GM21529 (cell line): Measurements from ENCODE around the gene PGLYRP2.
"Not testable (repeated sequence)": the region's sequence is repeated elsewhere in the genome, so short reads cannot be mapped to it uniquely, and the experiment has no call there.

Experiments
- ATAC-seq: cut with Tn5 transposase; IDR thresholded peaks from one replicate; pipeline ENCODE4 v1.9.1; 2021; ENCODE audit not compliant: unreplicated experiment

PGLYRP2 gene, protein sequence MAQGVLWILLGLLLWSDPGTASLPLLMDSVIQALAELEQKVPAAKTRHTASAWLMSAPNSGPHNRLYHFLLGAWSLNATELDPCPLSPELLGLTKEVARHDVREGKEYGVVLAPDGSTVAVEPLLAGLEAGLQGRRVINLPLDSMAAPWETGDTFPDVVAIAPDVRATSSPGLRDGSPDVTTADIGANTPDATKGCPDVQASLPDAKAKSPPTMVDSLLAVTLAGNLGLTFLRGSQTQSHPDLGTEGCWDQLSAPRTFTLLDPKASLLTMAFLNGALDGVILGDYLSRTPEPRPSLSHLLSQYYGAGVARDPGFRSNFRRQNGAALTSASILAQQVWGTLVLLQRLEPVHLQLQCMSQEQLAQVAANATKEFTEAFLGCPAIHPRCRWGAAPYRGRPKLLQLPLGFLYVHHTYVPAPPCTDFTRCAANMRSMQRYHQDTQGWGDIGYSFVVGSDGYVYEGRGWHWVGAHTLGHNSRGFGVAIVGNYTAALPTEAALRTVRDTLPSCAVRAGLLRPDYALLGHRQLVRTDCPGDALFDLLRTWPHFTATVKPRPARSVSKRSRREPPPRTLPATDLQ

DNA sequence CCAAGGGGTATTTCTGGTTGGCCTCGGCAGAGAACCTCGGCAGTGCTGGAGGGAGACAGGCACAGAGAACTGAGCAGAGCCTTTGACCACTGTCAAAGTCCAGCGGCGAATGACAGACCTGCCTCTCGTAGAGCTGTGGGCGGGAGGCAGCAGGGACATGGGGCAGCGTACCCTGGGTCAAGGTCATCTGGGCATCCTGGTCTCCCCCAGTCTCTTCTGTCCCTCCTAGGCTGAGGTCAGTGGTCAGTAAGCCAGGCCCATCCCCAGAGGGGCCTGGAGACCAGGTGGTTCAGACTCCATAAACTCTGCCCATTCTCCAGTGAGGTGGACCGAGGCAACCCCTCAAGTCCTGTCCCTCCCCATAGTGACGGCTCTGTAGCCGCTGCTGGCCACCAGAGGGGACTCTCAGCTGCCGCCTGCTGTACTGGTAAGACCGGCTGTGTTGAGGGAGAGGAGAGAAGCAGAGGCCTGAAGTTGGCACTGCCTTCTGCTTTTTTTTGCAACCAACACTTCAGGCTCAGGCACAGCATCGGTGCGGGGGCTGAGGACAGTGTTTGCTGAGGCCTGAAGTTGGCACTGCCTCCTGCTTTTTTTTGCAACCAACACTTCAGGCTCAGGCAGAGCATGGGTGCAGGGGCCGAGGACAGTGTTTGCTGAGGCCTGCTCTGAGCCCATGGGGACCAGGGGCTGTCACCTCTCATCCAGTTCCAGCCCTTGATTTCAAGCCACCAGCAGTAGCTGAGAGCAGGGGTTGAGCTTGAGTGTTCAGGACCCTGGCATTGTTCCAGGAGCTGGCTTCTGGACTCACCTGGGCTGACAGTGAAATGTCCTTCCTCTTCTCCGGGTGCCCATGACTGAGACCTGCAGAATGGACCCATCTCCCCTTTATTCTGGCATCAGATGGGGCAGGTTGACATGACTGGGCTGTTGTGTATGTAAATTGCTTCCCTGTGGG, at the start of gene PGLYRP2:
PGLYRP2 (minus strand) TSS at position 111 of the 955 bp plus-strand sequence. CDS start 130 bp downstream, outside the sequence.
- no peak for ATAC-seq

DNA sequence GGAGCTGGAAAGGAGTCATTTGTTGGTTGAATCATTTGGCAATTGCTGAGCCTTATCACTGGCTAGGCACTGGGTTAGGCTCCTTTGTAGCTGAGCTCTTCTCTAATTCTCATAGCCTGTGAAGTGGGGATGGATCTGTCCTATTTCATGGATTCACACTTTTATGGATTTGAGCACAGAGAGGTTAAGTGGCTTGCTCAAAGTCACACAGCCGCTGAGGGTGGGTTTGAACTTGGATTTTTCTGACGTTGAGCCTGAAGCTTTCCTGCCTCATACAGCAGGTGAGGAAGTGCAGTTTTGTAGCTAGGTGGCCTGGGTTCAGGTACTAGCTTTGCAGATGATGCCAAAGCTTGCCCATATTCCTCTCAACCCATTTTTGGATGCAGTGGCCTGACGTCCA, 48.4 kb upstream of the PGLYRP2 start:
- no peak for ATAC-seq

DNA sequence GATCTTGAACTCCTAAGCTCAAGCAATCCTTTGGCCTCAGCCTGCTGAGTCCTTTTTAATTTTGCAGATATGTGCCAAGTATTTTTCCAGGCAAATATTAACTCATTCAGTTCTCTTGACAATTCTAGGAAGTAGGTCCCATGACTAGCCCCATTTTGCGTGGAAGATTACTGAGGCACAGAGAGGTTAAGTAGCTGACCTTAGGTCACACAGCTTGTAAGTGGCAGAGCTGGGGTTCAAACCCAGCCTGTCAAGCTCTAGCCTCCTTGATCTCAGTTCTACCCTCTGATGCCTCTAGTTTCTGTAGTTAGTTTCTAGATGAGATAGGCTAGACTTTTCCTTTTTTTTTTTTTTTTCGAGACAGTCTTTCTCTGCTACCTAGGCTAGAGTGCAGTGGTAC, 47.1 kb upstream of the PGLYRP2 start:
- ATAC-seq: no peak

DNA sequence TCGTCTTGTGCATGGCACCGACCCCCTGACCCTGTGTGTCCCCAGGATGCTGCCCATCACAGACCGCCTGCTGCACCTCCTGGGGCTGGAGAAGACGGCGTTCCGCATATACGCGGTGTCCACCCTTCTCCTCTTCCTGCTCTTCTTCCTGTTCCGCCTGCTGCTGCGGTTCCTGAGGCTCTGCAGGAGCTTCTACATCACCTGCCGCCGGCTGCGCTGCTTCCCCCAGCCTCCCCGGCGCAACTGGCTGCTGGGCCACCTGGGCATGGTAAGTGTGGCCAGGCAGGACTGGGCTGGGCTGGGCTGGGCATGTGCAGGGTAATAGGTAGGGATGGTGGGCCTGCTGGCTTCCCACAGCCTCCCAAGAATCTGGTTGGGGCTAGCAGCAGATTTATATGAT, 46.0 kb upstream of the PGLYRP2 start:
- no peak for ATAC-seq

DNA sequence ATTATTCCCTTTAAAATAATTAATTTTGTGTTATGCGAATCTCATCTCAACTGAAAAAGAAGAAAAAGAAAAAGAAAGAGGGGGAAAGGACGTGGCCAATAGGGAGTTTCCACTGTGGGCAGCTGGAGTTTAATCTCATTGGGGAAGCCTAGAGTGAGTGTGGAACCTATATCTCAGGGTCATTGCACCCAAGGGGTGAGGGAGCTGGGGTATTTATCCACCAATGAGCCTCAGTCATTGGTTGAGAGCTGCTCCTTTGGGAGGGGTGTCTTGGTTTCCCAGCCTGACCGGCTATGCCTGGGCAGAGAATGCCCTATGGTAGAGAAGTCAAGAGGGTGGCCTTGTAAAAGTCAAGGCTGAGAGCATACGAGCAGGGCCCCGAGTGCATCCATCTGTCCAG, 45.5 kb upstream of the PGLYRP2 start:
- no peak for ATAC-seq

DNA sequence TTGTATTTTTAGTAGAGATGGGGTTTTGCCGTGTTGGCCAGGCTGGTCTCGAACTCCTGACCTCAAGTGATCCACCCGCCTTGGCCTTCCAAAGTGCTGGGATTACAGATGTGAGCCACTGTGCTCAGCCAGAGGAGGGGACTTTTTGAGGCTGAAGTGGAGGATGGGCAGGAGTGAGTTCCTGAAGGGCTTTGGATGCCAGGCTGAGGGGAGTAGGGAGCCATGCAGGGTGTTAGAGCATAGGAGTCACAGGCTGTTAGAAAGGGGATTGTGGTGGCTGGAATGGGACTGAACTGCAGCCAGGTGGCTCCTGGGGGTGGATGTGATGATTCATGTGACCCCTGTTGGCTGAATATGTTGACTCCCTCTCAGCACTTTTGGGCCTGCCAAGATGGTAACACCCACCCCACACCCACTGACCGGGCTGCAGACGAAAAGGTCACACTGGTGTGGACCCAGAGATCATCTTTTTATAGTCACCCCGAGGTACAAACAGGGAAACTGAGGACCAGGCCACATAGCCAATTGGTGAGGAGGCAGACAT, 40.2 kb upstream of the PGLYRP2 start:
- no peak for ATAC-seq

DNA sequence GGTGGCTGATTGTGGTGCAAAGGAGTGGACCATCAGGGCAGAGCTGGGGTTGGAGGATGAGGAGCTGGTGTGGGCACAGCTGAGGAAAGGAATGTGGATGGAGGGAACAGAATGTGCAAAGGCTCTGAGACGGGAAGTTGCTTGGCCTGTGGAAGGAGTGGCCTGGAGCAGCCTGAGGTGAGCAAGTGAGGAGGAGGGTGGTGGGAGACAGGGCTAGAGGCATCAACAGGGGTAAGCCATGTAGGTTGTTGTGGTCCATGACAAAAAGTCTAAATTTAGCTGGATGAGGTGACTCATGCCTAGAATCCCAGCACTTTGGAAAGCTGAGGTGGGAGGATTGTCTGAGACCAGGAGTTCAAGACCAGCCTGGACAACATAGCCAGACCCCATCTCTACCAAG, 38.5 kb upstream of the PGLYRP2 start:
- no peak for ATAC-seq

DNA sequence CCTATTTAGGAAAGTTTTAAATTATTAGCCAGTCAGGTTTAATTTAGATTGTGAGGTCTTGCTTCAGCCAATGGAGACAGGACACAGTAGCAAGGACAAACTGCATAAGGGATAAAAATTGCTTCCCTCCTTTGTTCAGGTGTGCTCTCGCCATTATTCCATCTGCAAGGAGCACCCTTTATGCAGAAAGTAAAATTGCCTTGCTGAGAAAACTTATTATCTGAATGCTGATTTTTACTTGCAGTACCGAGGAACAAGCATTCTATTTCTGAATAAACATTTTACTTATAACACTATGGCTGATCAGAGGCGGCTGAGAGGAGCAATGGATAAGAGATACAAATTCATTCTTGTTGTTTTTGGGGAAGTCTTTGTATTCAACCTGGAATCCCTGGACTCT, 37.1 kb upstream of the PGLYRP2 start:
- ATAC-seq: no peak

DNA sequence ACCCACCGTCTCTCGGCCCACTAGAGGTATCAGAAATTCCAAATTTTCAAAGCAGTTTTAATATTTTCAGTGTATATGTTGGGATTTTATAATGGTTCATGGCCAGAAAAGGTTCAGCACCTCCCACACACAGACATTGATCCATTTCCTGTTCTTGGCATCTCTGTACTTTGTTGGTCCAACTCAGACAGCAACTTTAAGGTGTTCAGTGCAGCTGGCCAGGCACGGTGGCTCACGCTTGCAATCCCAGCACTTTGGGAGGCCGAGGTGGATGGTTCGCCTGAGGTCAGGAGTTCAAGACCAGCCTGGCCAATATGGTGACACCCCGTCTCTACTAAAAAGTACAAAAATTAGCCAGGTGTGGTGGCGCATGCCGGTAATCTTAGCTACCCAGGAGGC, 35.9 kb upstream of the PGLYRP2 start:
- ATAC-seq: not testable (repeated sequence)

DNA sequence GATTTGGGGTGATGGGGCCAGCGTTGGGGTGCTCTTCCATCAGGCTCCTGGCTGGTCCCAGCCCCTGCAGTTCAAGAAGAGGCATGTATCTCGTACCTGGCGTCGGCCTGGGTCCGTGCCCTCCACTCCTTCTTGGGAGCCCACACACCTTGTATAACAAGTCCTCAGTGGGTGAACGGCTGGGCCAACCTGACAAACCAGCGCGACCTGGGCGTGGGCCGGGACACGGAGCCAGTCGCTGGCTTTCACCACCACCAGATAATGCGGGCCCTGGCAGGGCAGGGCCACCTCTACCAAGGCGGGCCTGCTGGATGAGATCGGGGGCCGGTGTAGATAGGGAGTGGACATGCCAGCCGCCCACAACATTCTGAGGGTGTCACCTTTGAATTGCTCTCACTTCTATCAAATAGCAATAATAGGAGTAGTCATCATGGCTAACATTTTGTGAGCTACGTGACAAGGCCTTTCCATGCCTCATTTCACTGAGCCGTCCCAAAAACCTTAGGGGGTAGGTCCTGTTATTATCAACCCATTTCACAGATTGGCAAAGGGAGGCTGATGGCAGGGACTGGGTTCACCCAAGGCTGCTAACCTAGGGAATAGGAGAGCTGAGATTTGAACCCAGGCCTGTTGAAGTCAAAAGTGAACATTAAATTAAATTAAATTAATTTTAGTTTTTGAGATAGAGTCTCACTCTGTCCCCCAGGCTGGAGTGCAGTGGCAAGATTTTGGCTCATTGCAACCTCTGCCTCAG, 32.5 kb upstream of the PGLYRP2 start:
- no peak for ATAC-seq

DNA sequence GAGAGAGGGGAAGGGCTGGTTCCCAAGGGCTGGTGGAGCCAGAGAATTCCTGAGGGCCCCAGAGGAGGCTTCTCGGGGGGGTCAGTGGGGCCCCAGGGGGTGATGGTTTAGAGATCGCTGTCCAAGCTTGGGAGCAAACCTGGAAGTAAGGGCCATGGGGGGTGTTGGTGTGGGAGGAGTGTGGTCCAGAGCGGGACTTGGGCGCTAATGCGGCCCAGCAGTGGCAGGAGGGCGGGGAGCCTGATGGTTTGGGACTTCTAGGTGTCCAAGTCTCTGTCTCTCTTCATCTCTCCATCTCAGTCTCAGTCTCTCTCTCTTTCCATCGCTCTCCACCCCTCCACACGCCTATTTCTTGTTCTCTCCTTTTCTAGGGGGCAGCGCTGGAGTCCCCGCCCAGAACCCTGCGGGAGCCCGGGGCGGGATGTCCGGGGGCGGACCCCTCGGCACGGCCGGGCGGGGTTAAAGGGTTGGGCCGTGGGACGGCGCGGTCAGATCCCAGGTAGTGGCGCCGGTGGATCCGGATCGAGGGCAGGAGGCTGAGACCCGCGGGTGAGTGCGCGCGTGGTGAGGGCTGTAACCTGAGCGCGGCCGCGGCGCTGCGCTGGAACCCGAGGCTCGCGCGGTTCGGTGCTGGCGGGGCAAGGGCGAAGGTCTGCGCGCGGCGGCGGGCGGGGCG, 28.9 kb upstream of the PGLYRP2 start, which contains the start of gene CYP4F22:
CYP4F22 (plus strand) TSS at position 491 of the 676 bp plus-strand sequence. CDS start 16,812 bp downstream, outside the sequence.
- ATAC-seq: no peak

DNA sequence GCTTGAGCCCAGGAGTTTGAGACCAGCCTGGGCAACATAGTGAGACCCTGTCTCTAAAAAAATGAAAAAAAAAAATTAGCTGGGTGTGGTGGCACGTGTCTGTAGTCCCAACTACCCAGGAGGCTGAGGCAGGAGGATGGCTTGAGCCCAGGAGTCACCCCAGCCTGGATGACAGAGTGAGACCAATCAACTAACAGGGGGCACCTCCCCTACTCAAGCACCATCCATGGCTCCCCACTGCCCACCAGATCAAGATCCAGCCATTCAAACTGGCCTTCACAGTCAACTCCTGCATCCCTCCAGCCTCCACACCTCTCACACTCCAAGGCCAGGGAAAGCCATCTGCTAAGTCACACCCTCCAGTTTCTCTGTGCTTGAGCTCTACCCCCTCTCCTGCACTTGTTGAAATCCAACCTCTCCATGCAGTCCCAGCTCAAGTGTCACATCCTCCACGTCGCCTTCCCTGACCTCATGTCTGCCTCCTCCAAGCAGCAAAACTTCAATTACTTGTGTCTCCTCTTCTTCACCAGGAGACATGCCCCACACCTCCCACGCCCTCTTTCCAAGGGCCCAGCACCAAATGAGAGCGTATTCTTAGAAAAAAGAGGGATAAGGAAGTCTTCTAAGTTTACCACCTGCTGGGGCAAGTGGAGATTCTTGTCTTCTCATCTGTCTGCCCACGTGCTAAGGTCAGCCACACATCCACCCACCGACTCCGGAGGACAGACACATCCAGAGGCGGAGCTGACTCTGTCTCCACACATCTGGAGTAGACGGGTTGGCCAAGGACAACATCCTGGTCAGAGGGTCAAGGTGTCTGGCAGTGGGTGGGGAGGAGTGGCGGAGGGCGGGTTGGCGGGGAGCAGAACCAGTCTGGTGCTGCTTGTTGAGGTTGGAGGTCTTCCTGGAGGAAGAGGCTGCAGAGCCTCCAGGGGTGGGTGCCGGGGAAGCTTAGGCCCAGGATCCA, 28.1 kb upstream of the PGLYRP2 start:
- ATAC-seq: no peak

DNA sequence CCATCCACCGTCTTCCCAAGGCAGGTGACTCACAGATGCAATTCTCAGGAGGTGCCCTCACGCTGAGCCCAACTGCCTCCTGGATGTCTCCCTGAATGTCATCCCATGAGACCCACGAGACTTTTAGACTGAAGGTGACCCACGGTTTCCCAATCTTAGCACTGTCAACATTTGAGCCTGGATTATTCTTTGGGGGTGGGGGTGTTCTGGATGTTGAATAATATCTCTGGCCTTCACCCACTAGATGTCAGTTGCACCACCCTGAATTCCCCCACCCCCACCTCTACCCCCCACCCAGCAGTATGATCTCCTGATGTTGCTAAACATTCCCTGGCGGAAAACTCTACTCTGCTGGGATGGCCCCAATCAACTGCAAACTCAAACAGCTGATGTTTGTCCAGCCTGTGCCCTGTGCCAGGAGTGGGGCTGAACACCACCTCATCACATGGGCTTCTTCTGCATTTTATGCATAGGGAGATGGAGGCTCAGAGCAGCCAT, 26.8 kb upstream of the PGLYRP2 start:
- ATAC-seq: no peak

DNA sequence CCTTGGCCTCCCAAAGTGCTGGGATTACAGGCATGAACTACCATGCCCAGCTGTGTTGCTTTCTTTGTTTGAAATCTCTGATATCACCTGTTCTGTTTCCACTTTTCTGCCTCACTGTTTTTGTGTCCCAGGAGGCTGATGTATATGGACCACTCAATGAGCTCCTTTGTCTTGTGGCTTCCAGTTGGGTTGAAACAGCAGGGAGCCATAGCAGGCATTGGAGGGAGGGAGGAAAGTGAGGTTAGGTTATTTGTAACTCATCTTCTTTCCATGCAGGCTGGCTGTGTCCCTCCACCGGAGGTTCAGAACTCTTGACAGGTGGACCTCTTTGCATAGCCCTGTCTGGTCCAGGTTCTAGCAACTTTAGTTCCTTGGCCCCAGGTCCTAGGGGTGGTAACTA, 23.0 kb upstream of the PGLYRP2 start:
- ATAC-seq: no peak

DNA sequence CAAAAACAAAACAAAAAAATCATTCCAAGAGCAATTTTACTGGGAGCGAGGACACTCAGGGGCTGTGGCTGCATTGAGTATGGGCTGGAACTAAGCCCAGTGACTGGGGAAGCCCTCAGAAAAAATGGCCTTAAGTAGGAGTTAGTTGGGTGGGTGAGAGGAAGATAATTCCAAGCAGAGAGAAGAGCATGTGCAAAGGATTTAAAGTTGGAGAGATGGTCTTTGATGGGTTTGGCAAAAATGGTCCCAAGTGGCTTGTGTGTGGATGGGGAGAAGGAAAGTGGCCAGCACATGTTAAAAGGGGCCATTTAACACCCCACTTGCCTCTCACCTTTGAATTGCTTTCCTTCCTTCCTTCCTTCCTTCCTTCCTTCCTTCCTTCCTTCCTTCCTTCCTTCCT, 22.3 kb upstream of the PGLYRP2 start:
- ATAC-seq: no peak

DNA sequence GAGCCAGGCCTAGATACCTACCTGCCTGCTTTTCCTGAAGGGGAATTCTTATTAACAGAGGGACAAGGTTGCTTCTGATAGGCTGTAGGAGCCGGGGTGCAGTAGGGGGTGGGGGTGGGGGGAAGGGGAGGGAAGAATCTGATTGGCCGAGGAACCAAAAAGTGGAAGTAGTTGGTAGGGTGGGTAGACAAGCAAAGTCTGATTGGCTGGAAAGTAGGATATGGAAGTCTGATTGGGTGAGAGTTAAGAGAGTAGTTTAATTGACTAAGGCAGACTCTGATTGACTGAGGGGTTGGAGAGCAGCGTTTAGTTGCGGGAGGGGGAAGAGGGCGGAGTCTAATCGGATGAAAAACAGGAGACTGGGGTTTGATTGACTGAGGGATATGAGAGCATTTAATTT, 19.6 kb upstream of the PGLYRP2 start:
- ATAC-seq: no peak

DNA sequence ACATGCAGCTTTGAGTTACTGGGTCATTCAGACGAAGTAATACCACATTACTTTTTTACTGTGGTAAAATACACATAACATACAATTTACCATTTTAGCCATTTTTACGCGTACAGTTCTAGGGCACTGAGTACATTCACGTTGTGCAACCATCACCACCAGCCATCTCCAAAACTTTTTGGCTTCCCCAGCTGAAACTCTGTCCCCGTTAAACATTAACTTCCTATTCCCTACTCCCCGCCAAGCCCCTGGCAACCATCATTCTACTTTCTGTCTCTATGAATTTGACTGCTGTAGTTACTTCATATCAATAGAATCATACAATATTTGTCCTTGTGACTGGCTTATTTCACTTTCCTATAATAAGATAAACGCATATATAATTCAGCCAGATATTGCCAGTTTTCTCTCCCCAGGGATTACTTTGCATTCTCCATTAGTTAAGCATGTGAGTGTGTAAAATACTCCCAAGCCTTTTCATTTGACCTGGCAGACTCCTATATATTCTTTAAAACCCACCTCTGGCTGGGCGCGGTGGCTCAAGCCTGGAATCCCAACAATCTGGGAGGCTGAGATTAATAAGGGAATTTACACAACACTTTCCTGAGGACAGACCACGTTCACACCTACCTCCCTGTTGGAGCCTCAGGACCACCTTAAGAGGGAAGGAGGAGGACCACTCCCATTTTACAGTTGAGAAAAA, 19.0 kb upstream of the PGLYRP2 start:
- no peak for ATAC-seq

DNA sequence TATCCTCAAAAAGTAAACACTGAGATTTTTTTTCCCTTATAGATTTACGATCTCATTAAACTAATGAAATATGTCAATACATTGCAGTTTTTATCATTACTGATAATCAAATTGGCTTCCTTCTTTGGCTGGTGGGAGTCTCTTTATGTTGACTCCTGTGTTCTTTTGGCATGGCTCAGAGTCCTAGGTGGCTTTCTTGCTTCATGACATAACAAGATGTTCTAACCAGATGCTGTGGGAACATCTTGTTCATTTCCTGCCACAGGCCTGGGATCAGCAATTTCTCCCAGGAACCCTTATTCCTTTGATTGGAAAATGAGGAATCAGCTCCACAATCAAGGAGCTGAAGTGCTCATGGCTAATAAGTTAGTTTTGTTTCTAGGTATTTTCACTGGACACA, 15.8 kb upstream of the PGLYRP2 start:
- ATAC-seq: no peak
